GM23338 (cell line): ENCODE measurements around the gene MRPS5. TPM values are rescaled to one million over a fixed set of nuclear protein-coding genes. Genes with fewer than 3 reads are reported as not detected.
A peak's percentile ranks its signal among the peaks of the same experiment; 100 is the strongest.

Experiments
- ATAC-seq: fragments of 200-7000 bp; cut with Tn5 transposase; 3 replicates; pipeline ENCODE4 v1.9.1; 2020
- DNase-seq: peaks from one replicate; pipeline ENCODE4 v3.0.0-alpha.2; 2015; ENCODE audit warnings: low spot score
- H2AFZ ChIP-seq: fragments of 200-600 bp; sonication (generic); 2 replicates; pipeline ENCODE4 v1.8.0; 2016; ENCODE audit warnings: antibody characterized with exemption, mild to moderate bottlenecking, moderate library complexity
- H3F3A ChIP-seq: fragments of 200-600 bp; sonication (generic); replicated peaks from 2 replicates; pipeline ENCODE4 v1.8.0; 2017; ENCODE audit warnings: antibody characterized with exemption, mixed run types, low read depth
- H3K27ac ChIP-seq: fragments of 200-600 bp; sonication (generic); 2 replicates; pipeline ENCODE4 v1.6.1; 2016; ENCODE audit warnings: low read depth
- H3K27me3 ChIP-seq: fragments of 200-600 bp; sonication (generic); 2 replicates; pipeline ENCODE4 v1.8.0; 2016; ENCODE audit warnings: mild to moderate bottlenecking, mixed run types, moderate library complexity; ENCODE audit not compliant: insufficient read depth
- H3K36me3 ChIP-seq: fragments of 200-600 bp; sonication (generic); 2 replicates; pipeline ENCODE4 v1.8.0; 2016; ENCODE audit warnings: mild to moderate bottlenecking; ENCODE audit not compliant: insufficient read depth
- H3K4me1 ChIP-seq: fragments of 200-600 bp; sonication (generic); 2 replicates; pipeline ENCODE4 v1.8.0; 2016; ENCODE audit warnings: mild to moderate bottlenecking, moderate library complexity; ENCODE audit not compliant: insufficient read depth
- H3K4me2 ChIP-seq: fragments of 200-600 bp; sonication (generic); 2 replicates; pipeline ENCODE4 v1.7.1; 2017; ENCODE audit warnings: mixed run types
- H3K4me3 ChIP-seq: fragments of 200-600 bp; sonication (generic); 2 replicates; pipeline ENCODE4 v1.6.1; 2016; ENCODE audit warnings: mixed run types
- H3K79me2 ChIP-seq: fragments of 200-600 bp; sonication (generic); replicated peaks from 2 replicates; pipeline ENCODE4 v1.8.0; 2017; ENCODE audit warnings: mild to moderate bottlenecking; ENCODE audit not compliant: insufficient read depth
- H3K9me2 ChIP-seq: fragments of 200-600 bp; sonication (generic); 2 replicates; pipeline ENCODE4 v1.8.0; 2017; ENCODE audit not compliant: insufficient read depth
- H4K20me1 ChIP-seq: fragments of 200-600 bp; sonication (generic); replicated peaks from 2 replicates; pipeline ENCODE4 v1.8.0; 2017; ENCODE audit warnings: mild to moderate bottlenecking; ENCODE audit not compliant: insufficient read depth
- H3K27ac Mint-ChIP-seq: 2 replicates; pipeline ENCODE4 v1.8.0; 2020; ENCODE audit warnings: inconsistent platforms, mild to moderate bottlenecking, moderate library complexity, mixed read lengths
- H3K27me3 Mint-ChIP-seq: 3 replicates; pipeline ENCODE4 v1.8.0; 2022; ENCODE audit warnings: low read depth, mild to moderate bottlenecking, moderate library complexity, mixed read lengths, inconsistent platforms; ENCODE audit not compliant: insufficient read depth, poor library complexity
- H3K36me3 Mint-ChIP-seq: 3 replicates; pipeline ENCODE4 v1.8.0; 2021; ENCODE audit warnings: low read depth, mild to moderate bottlenecking, inconsistent platforms, moderate library complexity, mixed read lengths
- H3K4me1 Mint-ChIP-seq: 3 replicates; pipeline ENCODE4 v1.8.0; 2020; ENCODE audit warnings: mild to moderate bottlenecking, inconsistent platforms, mixed read lengths
- H3K4me3 Mint-ChIP-seq: 3 replicates; pipeline ENCODE4 v1.8.0; 2021; ENCODE audit warnings: moderate library complexity, mild to moderate bottlenecking, inconsistent platforms, mixed read lengths
- H3K9me3 Mint-ChIP-seq: 3 replicates; pipeline ENCODE4 v1.8.0; 2020; ENCODE audit warnings: moderate library complexity, mild to moderate bottlenecking, inconsistent platforms, mixed read lengths
- CREB1 ChIP-seq: fragments of 250-450 bp; sonication (Bioruptor Pico); IDR thresholded peaks from 2 replicates; pipeline ENCODE4 v1.5.0; 2020; ENCODE audit warnings: low read depth, mild to moderate bottlenecking, moderate library complexity
- CTCF ChIP-seq, 2 experiments: fragments of 200-600 bp in 1 of 2; sonication (generic) in 1 of 2; conservative IDR thresholded peaks; 2 replicates each; pipeline versions ENCODE4 v1.5.1 to v1.6.1; 2016 to 2017; ENCODE audit warnings: antibody characterized with exemption in 2 of 2, low read depth in 2 of 2, mild to moderate bottlenecking in 2 of 2, moderate library complexity in 1 of 2
- ETS1 ChIP-seq: IDR thresholded peaks from 2 replicates; pipeline ENCODE4 v1.6.1; 2016; ENCODE audit warnings: antibody characterized with exemption
- EZH2 ChIP-seq: fragments of 200-600 bp; sonication (generic); IDR thresholded peaks from one replicate; pipeline ENCODE4 v1.8.0; 2017; ENCODE audit warnings: antibody characterized with exemption, mild to moderate bottlenecking, low read depth; ENCODE audit not compliant: unreplicated experiment
- EZH2phosphoT487 ChIP-seq: fragments of 200-600 bp; sonication (generic); IDR thresholded peaks from one replicate; pipeline ENCODE4 v1.8.1; 2018; ENCODE audit warnings: antibody characterized with exemption; ENCODE audit not compliant: unreplicated experiment
- JUNB ChIP-seq: IDR thresholded peaks from one replicate; pipeline ENCODE4 v1.6.1; 2016; ENCODE audit warnings: antibody characterized with exemption; ENCODE audit not compliant: unreplicated experiment
- NANOG ChIP-seq: IDR thresholded peaks from 2 replicates; pipeline ENCODE4 v1.6.1; 2016; ENCODE audit warnings: antibody characterized with exemption, borderline replicate concordance
- POLR2AphosphoS5 ChIP-seq: IDR thresholded peaks from 2 replicates; pipeline ENCODE4 v1.6.1; 2016; ENCODE audit warnings: antibody characterized with exemption, low read depth
- REST ChIP-seq: IDR thresholded peaks from one replicate; pipeline ENCODE4 v1.6.1; 2018; ENCODE audit warnings: antibody characterized with exemption; ENCODE audit not compliant: unreplicated experiment
- STAT1 ChIP-seq: IDR thresholded peaks from one replicate; pipeline ENCODE4 v1.6.1; 2016; ENCODE audit warnings: antibody characterized with exemption; ENCODE audit not compliant: unreplicated experiment
- ZNF114 ChIP-seq: fragments of 250-450 bp; sonication (Bioruptor Pico); IDR thresholded peaks from 2 replicates; pipeline ENCODE4 v1.5.0; 2020; ENCODE audit warnings: mild to moderate bottlenecking, moderate library complexity
- ZNF331 ChIP-seq: fragments of 250-450 bp; sonication (Bioruptor Pico); IDR thresholded peaks from 2 replicates; pipeline ENCODE4 v1.5.0; 2020; ENCODE audit warnings: low read depth, mild to moderate bottlenecking, moderate library complexity
- ZNF462 ChIP-seq: fragments of 250-450 bp; sonication (Bioruptor Pico); IDR thresholded peaks from 2 replicates; pipeline ENCODE4 v1.5.0; 2020; ENCODE audit warnings: mild to moderate bottlenecking, moderate library complexity
- polyA plus RNA-seq: library from polyadenylated mRNA; unstranded; fragments of >200 nt; fragmentation: Nextera tagmentation; extraction: Ambion mirVana; gene quantifications from 2 replicates; pipeline ENCODE4 v1.2.1, GENCODE V29; 2016
- total RNA-seq: library from RNA; depleted of rRNA; stranded (reverse); fragments of >200 nt; shearing (Covaris generic); gene quantifications from 2 replicates; pipeline ENCODE4 v1.2.3, GENCODE V29; 2014

The MRPS5 gene
- total and polyA plus RNA-seq, 2 experiments from 2014 or later: 51.9 to 79.0 TPM

GRCh38 chr2:95122197-95122551 lies 566 bp upstream of the MRPS5 start:
- Histone ChIP-seq H3K4me1 (peaks cover 22% of the 10 kb centered on the region), H3K36me3 (no peaks in the 10 kb centered on the region; the same call in 1 of the 2 replicates), H3K9me2 (no peaks in the 10 kb centered on the region), H2AFZ (peak overlapping the region; percentile 99), H3K4me3 (peak overlapping the region; percentile 92), H3K27ac (no peak overlapping the region), H3F3A (no peaks in the 10 kb centered on the region), H4K20me1 (peaks cover 22% of the 10 kb centered on the region), H3K4me2 (peak overlapping the region; percentile 86), H3K79me2 (peaks cover 38% of the 10 kb centered on the region), H3K27me3 (no peaks in the 10 kb centered on the region)
- Mint-ChIP-seq H3K4me3 (peak overlapping the region; percentile 91), H3K36me3 (peaks cover 4% of the 10 kb centered on the region), H3K4me1 (peaks cover 18% of the 10 kb centered on the region), H3K27ac (peak overlapping the region; percentile 95), H3K27me3 (peaks cover 6% of the 10 kb centered on the region), H3K9me3 (no peaks in the 10 kb centered on the region)
- DNase-seq (no peak), ATAC-seq (no peak)
- TF ChIP-seq CREB1 (no peak), EZH2phosphoT487 (no peak), ZNF462 (CRISPR knock-in tag) (no peak), STAT1 (no peak), ZNF331 (no peak), NANOG (no peak), ZNF114 (no peak), POLR2AphosphoS5 (no peak), CTCF (conservative IDR thresholded peaks at IDR 0.05; ENCODE audit: low read depth in 2 of 2) (no peak), EZH2 (no peak), REST (no peak), ETS1 (no peak), JUNB (no peak)
